Ureter (tissue), 1 donor: ENCODE results near the gene CAMTA1. TPM values are rescaled to one million over a fixed set of nuclear protein-coding genes. Genes with fewer than 3 reads are reported as not detected.

ENCODE experiments used
- DNase-seq: peaks from one replicate; pipeline ENCODE4 v3.0.0-alpha.2; 2020; ENCODE audit warnings: low spot score
- total RNA-seq: library from RNA; stranded (reverse); gene quantifications from one replicate; pipeline ENCODE4 v1.2.4, GENCODE V29; 2023
- donor health status: DM: yes; HTN: yes; CAD: no.

CAMTA1 gene
- total RNA-seq, 1 donor from 2014 or later: 88.1 TPM

DNA sequence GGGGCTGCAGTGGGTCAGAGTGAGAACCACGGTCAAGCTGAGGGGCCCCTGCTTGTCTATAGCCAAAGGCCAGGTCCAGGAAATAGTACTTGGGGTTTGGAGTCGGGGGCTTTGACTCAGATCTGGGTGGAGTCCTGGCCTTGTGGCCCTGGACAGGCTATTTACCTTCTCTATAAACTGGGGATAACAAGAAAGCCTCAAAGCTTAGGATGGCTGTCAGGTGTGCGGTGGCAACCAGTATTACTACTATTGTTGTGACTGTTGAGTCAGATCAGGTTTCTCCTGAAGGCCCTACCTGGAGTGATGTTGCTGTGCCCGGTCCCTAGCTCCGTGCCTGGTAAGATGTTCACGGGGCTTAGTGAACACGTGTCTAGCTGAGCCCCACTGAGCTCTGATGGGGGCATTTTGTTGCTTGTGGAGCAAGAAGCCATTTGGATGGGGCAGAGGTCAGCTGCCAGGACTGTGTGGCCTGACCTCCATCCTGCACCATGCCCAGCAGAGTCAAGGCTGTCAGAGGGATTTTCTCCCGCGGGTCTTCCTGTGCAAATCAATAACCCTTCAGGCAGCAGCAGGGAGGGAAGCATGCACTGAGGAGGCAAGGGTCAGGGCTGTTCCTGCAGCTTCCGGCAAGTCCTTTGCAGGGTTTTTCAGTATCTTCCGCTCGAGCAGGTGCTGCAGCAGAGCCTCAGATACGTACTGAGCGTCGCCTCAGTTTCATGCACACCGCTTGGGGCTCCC, 170.3 kb downstream of the CAMTA1 start:
- no peak for DNase-seq

GRCh38 chr1:6956488-6957159, 171.4 kb downstream of the CAMTA1 start:
- DNase-seq: no peak

DNA sequence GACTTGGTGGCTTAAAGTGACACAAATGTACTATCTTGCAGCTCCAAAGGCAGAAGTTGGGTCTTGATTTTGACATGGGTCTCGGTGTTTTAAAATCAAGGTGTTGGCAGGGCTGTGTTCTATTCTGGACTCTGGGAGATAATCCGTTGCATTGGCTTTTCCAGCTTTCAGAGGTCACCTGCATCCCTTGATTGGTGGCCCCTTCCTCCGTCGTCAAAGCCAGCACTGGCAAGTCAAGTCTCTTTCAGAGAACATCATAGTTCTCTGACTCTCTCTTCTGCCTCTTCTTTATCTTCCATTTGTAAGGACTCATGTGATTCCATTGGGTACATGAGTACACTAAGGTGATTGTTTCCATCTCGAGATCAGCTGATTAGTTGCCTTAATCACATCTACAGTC, 172.1 kb downstream of the CAMTA1 start:
- DNase-seq: no peak

- no peak for DNase-seq
Measured at GRCh38 chr1:6958407-6959030, 173.3 kb downstream of the CAMTA1 start.

- DNase-seq: no peak
Measured at GRCh38 chr1:6959491-6959890, 174.2 kb downstream of the CAMTA1 start.

- no peak for DNase-seq
Measured at GRCh38 chr1:6960291-6960811, 175.1 kb downstream of the CAMTA1 start.

GRCh38 chr1:6960860-6961259, 175.6 kb downstream of the CAMTA1 start:
- no peak for DNase-seq

DNA sequence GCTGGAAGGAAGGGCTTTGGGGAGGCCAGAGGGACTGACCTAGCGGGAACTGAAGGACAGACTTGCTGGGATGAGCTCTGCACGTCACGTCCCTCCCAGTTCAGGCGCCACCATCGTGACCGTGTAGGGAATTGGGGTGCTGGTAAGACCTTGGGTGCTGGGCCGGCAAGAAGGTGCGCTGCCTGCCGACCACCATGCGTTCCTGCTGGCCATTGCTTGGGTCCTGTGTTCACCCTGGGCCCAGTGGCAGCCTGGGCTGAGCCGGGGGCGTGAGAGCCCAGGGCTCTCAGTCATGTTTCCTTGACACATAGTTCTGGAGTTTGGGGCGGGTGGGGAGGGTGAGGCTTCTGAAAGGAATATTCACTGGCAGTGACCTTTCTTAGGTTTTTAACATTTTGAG, 176.0 kb downstream of the CAMTA1 start:
- DNase-seq: no peak

DNA sequence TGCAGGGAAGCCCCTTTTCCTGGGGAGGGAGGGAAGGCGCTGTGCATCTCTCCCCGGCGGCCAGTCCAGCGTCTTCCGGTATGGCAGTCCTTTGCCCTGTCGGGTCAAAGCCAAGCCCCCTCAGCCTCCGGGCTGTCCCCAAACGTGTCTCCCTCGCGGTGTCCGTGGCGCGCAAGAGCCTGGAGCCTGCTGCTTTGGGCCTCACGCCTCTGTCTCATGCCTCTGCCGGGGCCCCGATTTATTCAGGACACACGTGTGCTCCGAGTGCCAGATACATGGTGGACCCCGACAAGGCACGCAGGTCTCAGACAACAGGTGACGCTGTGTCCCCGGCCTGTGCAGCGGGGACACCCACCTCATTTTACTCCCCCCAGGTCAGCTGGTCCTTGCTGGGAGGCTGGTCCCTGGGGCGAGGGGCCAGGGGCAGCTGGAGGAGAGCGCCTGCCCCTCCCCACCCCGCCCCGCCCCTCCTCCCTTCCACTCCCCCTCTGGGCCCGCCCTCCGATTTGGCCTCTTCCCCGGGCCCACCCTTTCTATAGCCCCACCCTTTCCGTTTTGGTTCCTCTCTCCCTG, 176.7 kb downstream of the CAMTA1 start:
- no peak for DNase-seq

DNA sequence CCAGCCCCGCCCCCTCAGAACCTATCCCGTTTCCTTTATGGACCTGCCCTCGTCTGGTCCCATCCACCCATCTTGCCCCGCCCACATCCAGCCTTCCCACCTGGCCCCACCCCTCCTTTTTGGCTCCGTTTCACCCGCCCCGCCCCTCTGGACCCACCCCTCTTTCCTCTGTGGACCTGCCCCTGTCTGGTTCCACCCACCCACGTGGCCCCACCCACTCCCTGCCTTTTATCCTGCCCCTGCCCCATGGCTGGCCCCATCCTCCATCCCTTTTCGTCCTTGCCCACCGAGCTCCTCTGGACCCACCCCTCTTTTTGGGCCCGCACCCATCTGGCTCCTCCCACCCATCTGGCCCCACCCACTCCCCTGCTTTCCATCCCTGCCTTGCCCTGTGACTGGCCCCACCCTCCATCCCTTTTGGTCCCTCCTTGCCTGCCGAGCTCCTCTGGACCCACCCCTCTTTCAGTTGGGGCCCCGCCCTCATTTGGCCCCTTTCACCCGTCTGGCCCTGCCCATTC, 177.3 kb downstream of the CAMTA1 start:
- peak; percentile 57 for DNase-seq

- peak; percentile 62 for DNase-seq
Measured at GRCh38 chr1:6962996-6963911, 178.0 kb downstream of the CAMTA1 start.

GRCh38 chr1:6963912-6964307, 178.7 kb downstream of the CAMTA1 start:
- no peak for DNase-seq

DNA sequence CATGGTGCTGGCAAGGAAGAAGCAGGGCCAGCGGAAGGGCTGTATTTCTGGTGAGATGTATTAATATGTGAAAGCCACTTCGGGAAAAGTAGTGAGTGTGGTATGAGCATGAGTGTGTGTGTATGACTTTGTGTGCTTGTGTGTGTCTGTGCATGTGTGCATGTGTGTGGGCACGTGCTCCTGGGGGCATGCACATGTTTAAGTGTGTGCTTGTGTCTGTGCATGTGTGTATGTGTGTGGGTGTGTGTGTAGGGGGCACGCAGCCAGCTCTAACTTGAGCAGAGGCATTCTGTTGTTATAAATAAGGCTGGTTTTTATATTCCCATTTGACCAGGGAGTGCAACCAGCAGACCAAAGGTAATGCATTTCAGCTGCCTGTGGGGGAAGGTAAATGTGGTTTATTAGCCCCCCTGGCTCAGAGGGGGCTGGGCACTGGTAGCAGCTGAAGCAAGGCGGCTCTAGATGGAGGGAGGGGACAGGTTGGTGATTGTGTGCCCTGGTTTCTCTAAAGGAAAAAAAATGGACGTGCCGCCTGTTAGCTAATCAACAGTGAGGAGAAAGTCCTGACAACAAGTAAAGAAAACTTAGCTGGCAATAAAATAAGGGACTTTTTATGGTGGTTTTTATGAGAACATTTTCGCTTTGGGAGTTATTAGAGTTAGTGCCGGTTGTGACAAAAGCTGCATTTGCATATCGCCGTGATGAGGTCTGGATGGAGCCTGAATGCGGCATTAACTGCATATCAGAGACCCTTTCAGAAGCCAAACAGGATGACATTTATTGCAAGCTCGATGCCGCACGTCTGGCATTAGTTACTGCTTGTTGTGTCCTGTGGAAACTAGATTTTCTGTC, 180.1 kb downstream of the CAMTA1 start:
- no peak for DNase-seq

DNA sequence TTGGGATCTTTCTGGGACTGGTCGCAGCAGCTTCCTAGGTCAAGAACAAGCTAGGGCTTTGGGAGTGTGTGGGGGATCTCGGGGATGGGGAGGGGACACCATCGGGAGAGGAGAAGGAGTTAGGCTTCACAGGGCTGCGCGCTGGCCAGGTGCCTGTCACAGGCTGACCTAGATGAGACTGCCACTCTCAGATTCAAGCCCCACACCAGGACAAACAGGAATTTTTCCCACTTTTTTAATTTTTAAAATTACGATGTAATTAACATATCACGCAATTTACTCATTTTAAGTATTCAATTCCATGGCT, 180.6 kb downstream of the CAMTA1 start:
- no peak for DNase-seq

DNA sequence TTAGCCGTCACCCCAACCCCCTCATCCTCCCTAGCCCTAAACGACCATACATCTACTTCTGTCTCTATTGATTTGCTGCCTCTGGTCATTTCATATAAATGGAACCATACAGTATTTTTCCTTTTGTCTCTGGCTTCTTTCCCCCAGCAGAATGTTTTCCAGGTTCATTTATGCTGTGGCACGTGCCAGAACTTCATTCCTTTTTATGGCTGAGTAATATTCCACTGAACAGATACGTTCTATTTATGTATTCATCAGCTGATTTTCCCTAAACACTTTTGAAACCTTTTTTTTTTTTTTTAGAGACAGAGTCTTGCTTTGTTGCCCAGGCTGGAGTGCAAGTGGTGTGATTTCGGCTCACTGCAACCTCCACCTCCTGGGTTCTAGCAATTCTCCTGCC, 181.1 kb downstream of the CAMTA1 start:
- DNase-seq: no peak

GRCh38 chr1:6967431-6968111, 182.3 kb downstream of the CAMTA1 start:
- no peak for DNase-seq

- no peak for DNase-seq
Measured at GRCh38 chr1:6969106-6969505, 183.9 kb downstream of the CAMTA1 start.

GRCh38 chr1:6969762-6970161, 184.5 kb downstream of the CAMTA1 start:
- DNase-seq: no peak

- DNase-seq: no peak
Measured at GRCh38 chr1:6970221-6970620, 185.0 kb downstream of the CAMTA1 start.

GRCh38 chr1:6971048-6971447, 185.8 kb downstream of the CAMTA1 start:
- no peak for DNase-seq
